Left ventricle myocardium inferior (tissue), 1 donor: Measurements from ENCODE around the gene PTPRN2. TPM values are rescaled to one million over a fixed set of nuclear protein-coding genes. Genes with fewer than 3 reads are reported as not detected.
"Not testable (repeated sequence)": the region's sequence is repeated elsewhere in the genome, so short reads cannot be mapped to it uniquely, and the experiment has no call there.

ENCODE experiments used
- DNase-seq: peaks from one replicate; pipeline ENCODE4 v3.0.0-alpha.2; 2020
- H3K27ac ChIP-seq: fragments of 200-600 bp; replicated peaks from 2 replicates; pipeline ENCODE4 v1.8.0; 2021
- H3K27me3 ChIP-seq: fragments of 200-600 bp; 2 replicates; pipeline ENCODE4 v1.8.0; 2021; ENCODE audit warnings: low read depth
- H3K36me3 ChIP-seq: fragments of 200-600 bp; 2 replicates; pipeline ENCODE4 v1.8.0; 2021
- H3K4me1 ChIP-seq: fragments of 200-600 bp; 2 replicates; pipeline ENCODE4 v1.8.0; 2021
- H3K4me3 ChIP-seq: fragments of 200-600 bp; 2 replicates; pipeline ENCODE4 v1.8.0; 2021; ENCODE audit warnings: mild to moderate bottlenecking, moderate library complexity
- H3K9me3 ChIP-seq: fragments of 200-600 bp; replicated peaks from 2 replicates; pipeline ENCODE4 v1.8.0; 2021
- CTCF ChIP-seq: fragments of 200-600 bp; IDR thresholded peaks from 2 replicates; pipeline ENCODE4 v1.8.0; 2021; ENCODE audit warnings: antibody characterized with exemption, mild to moderate bottlenecking, borderline replicate concordance
- intact Hi-C: fragments of 100-400 bp; cut with micrococcal nuclease; formaldehyde crosslinking; loops from one replicate; pipeline ENCODE4 v1.11.0; 2022
- total RNA-seq: library from RNA; stranded (reverse); fragmentation: NEBNext Ultra II Directional; extraction: Animal tissue kit (Norgen Biotek cat#: 25700); gene quantifications from one replicate; pipeline ENCODE4 v1.2.1, GENCODE V29; 2021
- donor health status: DM: no; HTN: yes; CAD: no; lungs with severe emphysema.

Gene PTPRN2
- total RNA-seq, 1 donor from 2014 or later = 1.3 TPM

DNA sequence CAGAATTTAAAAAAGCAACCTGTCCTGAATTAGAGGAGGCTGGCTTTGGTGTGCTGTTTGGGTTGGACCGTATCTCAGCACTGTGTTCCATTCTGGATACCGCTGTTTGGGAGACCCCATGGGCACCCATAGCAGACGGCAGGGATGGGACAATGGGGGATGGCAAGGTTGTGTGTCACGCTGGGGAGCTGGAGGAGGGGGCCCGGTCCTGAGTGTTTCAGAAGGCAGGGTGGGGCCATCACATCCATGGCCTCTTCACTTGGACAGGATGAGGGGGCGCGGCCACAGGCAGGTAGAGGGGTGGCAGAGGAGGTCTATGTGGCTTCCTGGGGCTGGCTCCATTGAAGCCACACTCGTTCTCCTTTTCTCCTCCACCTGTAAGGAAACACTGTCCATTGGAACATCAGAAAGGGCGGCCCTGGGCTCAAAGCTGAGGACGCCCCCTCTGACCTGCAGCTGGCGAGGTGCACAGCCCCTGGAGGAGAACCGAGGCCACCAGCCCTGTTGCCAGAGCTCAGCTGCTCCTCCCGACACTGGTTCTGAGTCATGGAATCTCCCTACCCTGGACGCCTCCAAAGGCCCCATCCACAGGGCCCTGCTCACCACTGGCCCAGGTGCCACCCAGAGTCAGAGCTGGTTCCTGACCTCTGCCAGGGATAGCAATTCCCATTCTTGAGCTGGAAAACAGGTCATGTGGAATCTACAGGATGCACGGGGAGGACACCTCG lies 663.6 kb downstream of the PTPRN2 start:
- peaks cover 29% of the 10 kb centered on the region for H3K27me3 ChIP-seq
- intact Hi-C loops = no loop called here
- no peak overlapping the region for H3K4me3 ChIP-seq
- H3K9me3 ChIP-seq = peaks cover 12% of the 10 kb centered on the region
- no peak overlapping the region for H3K27ac ChIP-seq
- TF ChIP-seq CTCF = no peak
- no peaks in the 10 kb centered on the region for H3K4me1 ChIP-seq
- no peak for DNase-seq
- no peaks in the 10 kb centered on the region for H3K36me3 ChIP-seq

DNA sequence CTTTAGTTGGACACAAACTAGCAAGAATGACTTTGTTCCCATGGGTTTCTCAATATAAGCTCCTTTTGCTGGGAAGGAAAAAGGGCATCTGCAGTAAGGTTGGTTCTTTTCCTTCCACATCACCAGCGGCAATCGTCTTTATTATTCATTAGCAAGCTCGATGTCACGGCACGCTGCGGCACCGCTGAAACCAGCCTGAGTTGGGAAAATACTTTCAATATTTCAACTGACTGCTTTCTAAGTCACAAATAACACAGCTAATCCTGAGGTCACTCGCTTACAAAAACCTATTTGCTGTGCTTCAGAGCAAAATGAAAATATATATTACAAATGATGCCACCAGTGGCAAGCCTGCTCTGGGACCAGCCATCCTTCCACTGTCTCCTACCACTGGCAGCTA lies 665.0 kb downstream of the PTPRN2 start:
- no peak for DNase-seq
- intact Hi-C loops = no loop called here
- Histone ChIP-seq H3K27ac (no peak overlapping the region), H3K9me3 (peaks cover 12% of the 10 kb centered on the region), H3K4me3 (no peak overlapping the region), H3K27me3 (peaks cover 35% of the 10 kb centered on the region), H3K36me3 (no peaks in the 10 kb centered on the region), H3K4me1 (no peaks in the 10 kb centered on the region)
- TF ChIP-seq CTCF = no peak

DNA sequence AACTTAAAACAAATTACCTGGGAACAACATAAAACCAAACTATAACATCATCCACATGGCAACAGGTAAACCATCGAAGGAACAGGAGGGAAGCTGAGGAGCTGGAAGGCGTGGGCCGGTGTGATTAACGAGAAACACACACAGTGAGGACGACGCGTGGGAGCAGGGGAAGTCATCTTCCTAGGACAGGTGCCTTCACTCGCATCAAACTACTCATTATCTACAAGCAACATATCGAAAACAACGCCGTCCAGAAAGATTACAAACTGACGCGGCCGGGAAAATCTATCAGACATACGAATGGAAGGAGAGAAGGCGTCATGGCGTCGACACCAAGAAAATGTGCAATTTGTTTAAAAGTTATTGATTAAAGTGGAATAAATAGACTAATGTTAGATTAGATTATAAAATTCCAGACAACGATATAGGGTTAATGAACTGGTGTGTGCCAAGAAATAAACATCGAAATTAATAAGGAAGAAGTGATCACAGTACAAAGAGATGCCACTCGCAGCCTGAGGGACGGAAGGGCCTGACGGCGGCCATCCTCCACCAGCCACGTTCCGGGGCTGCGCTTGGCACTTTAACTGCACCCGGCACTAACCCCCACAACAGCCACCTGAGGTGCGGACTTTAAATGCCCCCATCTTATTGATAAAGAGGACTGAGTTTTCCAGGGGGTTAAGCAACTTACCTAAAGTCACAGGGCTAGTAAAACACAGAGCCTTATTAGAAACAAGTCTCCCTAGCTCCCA lies 669.1 kb downstream of the PTPRN2 start:
- Histone ChIP-seq H3K9me3 (peaks cover 34% of the 10 kb centered on the region), H3K36me3 (no peaks in the 10 kb centered on the region), H3K27ac (no peak overlapping the region), H3K27me3 (peaks cover 25% of the 10 kb centered on the region), H3K4me1 (no peaks in the 10 kb centered on the region), H3K4me3 (no peak overlapping the region)
- intact Hi-C loops = no loop called here
- no peak for TF ChIP-seq CTCF
- DNase-seq = no peak

DNA sequence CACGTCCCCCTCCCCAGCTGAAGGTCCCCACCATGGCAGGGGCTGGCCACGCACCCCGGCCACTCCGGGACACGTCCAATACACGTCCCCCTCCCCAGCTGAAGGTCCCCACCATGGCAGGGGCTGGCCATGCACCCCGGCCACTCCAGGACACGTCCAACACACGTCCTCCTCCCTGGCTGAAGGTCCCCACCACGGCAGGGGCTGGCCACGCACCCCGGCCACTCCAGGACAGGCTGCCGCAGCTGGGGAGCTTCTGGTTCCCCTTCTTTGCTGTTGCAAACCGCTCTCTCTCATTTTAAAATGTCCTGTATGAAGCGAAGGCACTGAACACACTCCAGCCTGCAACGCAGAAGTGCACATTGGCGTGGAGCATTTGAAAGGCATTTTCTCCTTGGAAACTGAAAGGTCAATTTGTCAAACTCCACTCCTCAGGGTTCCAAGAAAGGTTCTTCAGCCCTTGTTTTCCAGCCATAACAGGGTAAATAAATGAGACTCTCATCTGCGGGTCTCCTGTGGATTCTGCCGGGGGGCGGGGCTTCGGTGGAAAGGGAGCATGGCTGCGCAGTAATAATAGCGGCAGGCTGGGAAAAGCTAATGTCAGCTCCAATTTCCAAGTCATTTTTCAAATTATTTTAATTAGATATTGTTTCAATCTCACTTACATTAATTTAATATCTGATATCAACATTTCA lies 670.5 kb downstream of the PTPRN2 start:
- H3K27ac ChIP-seq = no peak overlapping the region
- DNase-seq = no peak
- TF ChIP-seq CTCF = no peak

GRCh38 chr7:157910446-157910845 lies 677.2 kb downstream of the PTPRN2 start:
- peaks cover 13% of the 10 kb centered on the region for H3K4me1 ChIP-seq
- H3K27me3 ChIP-seq = peaks cover 10% of the 10 kb centered on the region
- H3K36me3 ChIP-seq = no peaks in the 10 kb centered on the region
- H3K27ac ChIP-seq = no peak overlapping the region
- intact Hi-C loops = no loop called here
- no peak for DNase-seq
- H3K9me3 ChIP-seq = peaks cover 39% of the 10 kb centered on the region
- H3K4me3 ChIP-seq = no peak overlapping the region
- TF ChIP-seq CTCF = no peak

More for the DNA sequence above, 670.5 kb downstream of the PTPRN2 start:
- intact Hi-C loops = no loop called here
- peaks cover 48% of the 10 kb centered on the region for H3K9me3 ChIP-seq
- H3K36me3 ChIP-seq = no peaks in the 10 kb centered on the region
- H3K4me1 ChIP-seq = no peaks in the 10 kb centered on the region
- H3K27me3 ChIP-seq = peaks cover 21% of the 10 kb centered on the region
- H3K4me3 ChIP-seq = no peak overlapping the region

- H3K27ac ChIP-seq, H3K36me3 ChIP-seq, H3K27me3 ChIP-seq, intact Hi-C loops, DNase-seq, H3K4me3 ChIP-seq: not testable (repeated sequence)
- H3K4me1 ChIP-seq = peaks cover 13% of the 10 kb centered on the region
- H3K9me3 ChIP-seq = peaks cover 35% of the 10 kb centered on the region
Observed at GRCh38 chr7:157910045-157910444, 677.6 kb downstream of the PTPRN2 start.
